Upper lobe of left lung (tissue), 6 donors: ENCODE measurements around the gene RUNX1. TPM values are rescaled to one million over a fixed set of nuclear protein-coding genes. Genes with fewer than 3 reads are reported as not detected.

Experiments
- ATAC-seq, 2 donors: fragments of 200-7000 bp; cut with Tn5 transposase; one replicate each; pipeline ENCODE4 v1.9.1; 2022; ENCODE audit warnings: mild to moderate bottlenecking in 2 of 2, moderate library complexity in 2 of 2; ENCODE audit not compliant: low FRiP score in 2 of 2
- DNase-seq, 2 donors: peaks; one replicate each; pipeline ENCODE4 v3.0.0-alpha.2; 2019 to 2020
- H3K27ac ChIP-seq, 4 donors: fragments of 200-600 bp; sonication (generic); one replicate each; pipeline ENCODE4 v1.5.1; 2016 to 2019
- H3K27me3 ChIP-seq, 4 donors: fragments of 200-600 bp; sonication (generic); one replicate each; pipeline ENCODE4 v1.5.1; 2017 to 2019
- H3K36me3 ChIP-seq, 4 donors: fragments of 200-600 bp; sonication (generic); one replicate each; pipeline ENCODE4 v1.5.1; 2016 to 2019
- H3K4me1 ChIP-seq, 4 donors: fragments of 200-600 bp; sonication (generic); one replicate each; pipeline ENCODE4 v1.5.1; 2018 to 2019
- H3K4me3 ChIP-seq, 4 donors: fragments of 200-600 bp; sonication (generic); one replicate each; pipeline ENCODE4 v1.5.1; 2017 to 2019; ENCODE audit warnings: mild to moderate bottlenecking in 2 of 4, moderate library complexity in 1 of 4
- H3K9me3 ChIP-seq, 4 donors: fragments of 200-600 bp; sonication (generic); one replicate each; pipeline ENCODE4 v1.5.1; 2018 to 2019
- CTCF ChIP-seq, 6 experiments: fragments of 450-650 bp in 4 of 6; fragments of 200-600 bp in 2 of 6; sonication (generic) in 2 of 6; IDR thresholded peaks; one replicate each; pipeline ENCODE4 v1.5.1; 2016 to 2019; ENCODE audit warnings: antibody characterized with exemption in 6 of 6
- EP300 ChIP-seq, 4 donors: sonication (generic); formaldehyde crosslinking; IDR thresholded peaks; one replicate each; pipeline ENCODE4 v1.5.1; 2017; ENCODE audit warnings: antibody characterized with exemption in 4 of 4, control low read depth in 2 of 4
- POLR2A ChIP-seq, 4 donors: fragments of 450-650 bp; IDR thresholded peaks; one replicate each; pipeline ENCODE4 v1.5.1; 2016 to 2017; ENCODE audit warnings: antibody characterized with exemption in 4 of 4, mild to moderate bottlenecking in 2 of 4
- POLR2AphosphoS5 ChIP-seq, 2 donors: sonication (generic); formaldehyde crosslinking; IDR thresholded peaks; one replicate each; pipeline ENCODE4 v1.5.1; 2017; ENCODE audit warnings: antibody characterized with exemption in 2 of 2
- WGBS, 2 donors: methylation state at CpG; one replicate each; pipeline ENCODE4 v1.1.5; 2017 to 2018; 5-methylcytosine and 5-hydroxymethylcytosine counted together
- total RNA-seq, 6 donors: library from RNA; depleted of rRNA in 4 of 6; stranded (reverse); fragments of >200 nt in 4 of 6; gene quantifications; one replicate each; pipeline versions ENCODE4 v1.1.0 to v1.2.1, GENCODE V29; 2016 to 2021
- donor health status: DM: no; HTN: no; CAD: no; lungs with moderate emphysema.
- donor health status: DM: no; HTN: yes; CAD: no; lungs with severe emphysema.

RUNX1 gene
- total RNA-seq, 6 donors from 2014 or later, result 62.2 to 252 (median 98.2) TPM

- Histone ChIP-seq H3K27me3 (no peaks in the 10 kb centered on the region), H3K27ac (peak overlapping the region in 1 of 4 donors; percentile 30), H3K9me3 (no peaks in the 10 kb centered on the region), H3K36me3 (peaks cover 14 to 32% (median 18%) of the 10 kb centered on the region in 4 donors), H3K4me3 (no peak overlapping the region), H3K4me1 (peaks cover 0 to 14% (median 3%) of the 10 kb centered on the region in 4 donors)
- 94 to 95% methylated on average over 1 of the region's 1 CpG for WGBS, 2 donors
- ATAC-seq, result no peak
- DNase-seq, result no peak
- TF ChIP-seq EP300 (IDR thresholded peaks at IDR 0.05) (no peak), POLR2AphosphoS5 (IDR thresholded peaks at IDR 0.05) (no peak), CTCF (IDR thresholded peaks at IDR 0.05) (no peak), POLR2A (IDR thresholded peaks at IDR 0.05) (no peak)
Measured at GRCh38 chr21:34802180-34802899, 246.8 kb downstream of the RUNX1 start.

- Histone ChIP-seq H3K36me3 (peaks cover 14 to 39% (median 19%) of the 10 kb centered on the region in 4 donors), H3K4me1 (peaks cover 0 to 12% (median 6%) of the 10 kb centered on the region in 4 donors)
Measured at GRCh38 chr21:34801519-34802132, 247.5 kb downstream of the RUNX1 start.

DNA sequence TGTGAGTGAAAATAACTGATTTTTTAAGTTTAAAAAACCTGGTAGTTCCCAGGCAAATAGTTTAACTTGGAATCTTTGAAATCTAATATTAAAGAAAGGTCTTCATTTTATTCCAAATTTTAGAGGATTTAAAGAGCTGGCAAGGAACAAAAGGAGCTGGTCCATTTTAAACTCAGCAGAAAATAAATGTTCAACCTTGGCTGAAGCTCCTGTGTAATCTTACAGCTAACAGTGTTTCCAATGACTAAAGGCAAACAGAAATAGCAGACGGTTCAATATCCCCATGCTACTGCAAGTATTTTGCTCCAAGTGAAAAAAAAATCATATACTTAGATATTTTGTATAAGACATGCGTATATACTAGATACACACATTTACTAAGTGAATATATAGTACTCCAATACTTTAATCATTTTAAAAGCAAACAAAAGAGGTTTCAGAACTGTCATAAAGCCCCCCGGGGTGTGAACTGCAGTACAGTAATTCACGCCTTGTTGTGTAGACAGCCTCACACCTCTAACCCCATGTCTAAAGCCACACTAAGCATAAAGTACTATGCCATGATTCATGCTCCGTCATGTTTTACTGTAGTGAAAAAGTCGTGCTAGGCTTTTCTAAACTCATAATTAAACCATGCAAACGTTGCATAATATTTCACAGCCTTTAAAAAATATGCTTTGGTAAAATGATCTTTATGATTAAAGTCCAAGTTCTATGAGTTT lies 248.1 kb downstream of the RUNX1 start:
- ATAC-seq (no peak), DNase-seq (no peak)
- WGBS, 2 donors, result 64 to 70% methylated on average over 7 of the region's 7 CpGs
- Histone ChIP-seq H3K4me3 (no peak overlapping the region), H3K36me3 (peaks cover 14 to 44% (median 19%) of the 10 kb centered on the region in 4 donors), H3K27me3 (no peaks in the 10 kb centered on the region), H3K4me1 (peaks cover 0 to 17% (median 9%) of the 10 kb centered on the region in 4 donors), H3K9me3 (no peaks in the 10 kb centered on the region), H3K27ac (no peak overlapping the region)
- no peak for TF ChIP-seq EP300 (IDR thresholded peaks at IDR 0.05)
- no peak for TF ChIP-seq POLR2AphosphoS5 (IDR thresholded peaks at IDR 0.05)
- no peak for TF ChIP-seq CTCF (IDR thresholded peaks at IDR 0.05)
- TF ChIP-seq POLR2A (IDR thresholded peaks at IDR 0.05), result no peak

More at GRCh38 chr21:34801519-34802132, 247.5 kb downstream of the RUNX1 start:
- Histone ChIP-seq H3K9me3 (no peaks in the 10 kb centered on the region), H3K27ac (no peak overlapping the region), H3K27me3 (no peaks in the 10 kb centered on the region), H3K4me3 (no peak overlapping the region)
- DNase-seq (no peak), ATAC-seq (no peak)
- peak in 1 of 6 experiments; percentile 21 for TF ChIP-seq CTCF (IDR thresholded peaks at IDR 0.05)
- no peak for TF ChIP-seq POLR2A (IDR thresholded peaks at IDR 0.05)
- no peak for TF ChIP-seq POLR2AphosphoS5 (IDR thresholded peaks at IDR 0.05)
- 56 to 60% methylated on average over 2 of the region's 2 CpGs for WGBS, 2 donors

GRCh38 chr21:34799092-34799491 lies 250.0 kb downstream of the RUNX1 start:
- no peak overlapping the region for H3K4me3 ChIP-seq
- peak in 1 of 2 donors; percentile 37 for ATAC-seq
- no peak for TF ChIP-seq POLR2A (IDR thresholded peaks at IDR 0.05)
- TF ChIP-seq POLR2AphosphoS5 (IDR thresholded peaks at IDR 0.05), result peak in 1 of 2 donors; percentile 10
- H3K4me1 ChIP-seq, result peaks cover 6 to 28% (median 16%) of the 10 kb centered on the region in 4 donors
- H3K27ac ChIP-seq, result peak overlapping the region in 1 of 4 donors; percentile 28
- H3K9me3 ChIP-seq, result no peaks in the 10 kb centered on the region
- peaks cover 14 to 44% (median 19%) of the 10 kb centered on the region in 4 donors for H3K36me3 ChIP-seq
- no peaks in the 10 kb centered on the region for H3K27me3 ChIP-seq
- 67 to 72% methylated on average over 6 of the region's 6 CpGs for WGBS, 2 donors
- DNase-seq, result peak in 1 of 2 donors; percentile 59
